B cell (primary cell): ENCODE data around the gene MOXD1. TPM values are rescaled to one million over a fixed set of nuclear protein-coding genes. Genes with fewer than 3 reads are reported as not detected.

Experiments
- ATAC-seq: fragments of 200-7000 bp; cut with Tn5 transposase; one replicate; pipeline ENCODE4 v1.10.0; 2021; ENCODE audit warnings: low read depth, mild to moderate bottlenecking, moderate number of reproducible peaks, moderate library complexity
- CTCF ChIA-PET: fragments of 350-600 bp; sonication (Branson Sonifier 250); formaldehyde crosslinking; loops from one replicate; lab custom pipeline; 2021; ENCODE audit warnings: antibody characterized with exemption, inconsistent platforms; lab: Charles Lee
- POLR2A ChIA-PET: fragments of 350-600 bp; sonication (Branson Sonifier 250); formaldehyde crosslinking; loops from one replicate; lab custom pipeline; 2021; ENCODE audit warnings: antibody characterized with exemption; lab: Charles Lee
- DNase-seq: peaks from one replicate; pipeline ENCODE4 v3.0.0; 2013
- H2AFZ ChIP-seq: 2 replicates; pipeline ENCODE4 v1.6.1; 2012; ENCODE audit warnings: mild to moderate bottlenecking, low read depth, low read length; ENCODE audit not compliant: insufficient read depth, poor library complexity, severe bottlenecking
- H3K27ac ChIP-seq, 2 donors: 1 replicate in 1 of 2; 2 replicates in 1 of 2; pipeline ENCODE4 v1.5.1; 2012 to 2013; ENCODE audit warnings: low read length in 2 of 2, mild to moderate bottlenecking in 2 of 2, moderate library complexity in 1 of 2
- H3K27me3 ChIP-seq, 4 experiments: fragments of 200-600 bp in 1 of 4; sonication (generic) in 1 of 4; replicated peaks in 1 of 4; 1 replicate in 2 of 4; 2 replicates in 2 of 4; pipeline versions ENCODE4 v1.6.1 to v1.7.0; 2013 to 2016; ENCODE audit warnings: low read length in 3 of 4, mild to moderate bottlenecking in 2 of 4, mixed read lengths in 1 of 4, moderate library complexity in 1 of 4; ENCODE audit not compliant: insufficient read depth in 4 of 4, control insufficient read depth in 3 of 4; ENCODE audit errors: control extremely low read depth in 1 of 4
- H3K36me3 ChIP-seq, 2 experiments: replicated peaks in 1 of 2; 1 replicate in 1 of 2; 2 replicates in 1 of 2; pipeline versions ENCODE4 v1.6.1 to v1.7.1; 2013; ENCODE audit warnings: low read length in 1 of 2; ENCODE audit not compliant: insufficient read depth in 2 of 2, control insufficient read depth in 1 of 2; ENCODE audit errors: control extremely low read depth in 1 of 2, extremely low read depth in 1 of 2
- H3K4me1 ChIP-seq, 2 donors: fragments of 200-600 bp in 1 of 2; sonication (generic) in 1 of 2; 1 replicate in 1 of 2; 2 replicates in 1 of 2; pipeline versions ENCODE4 v1.5.1 to v1.6.1; 2013 to 2017; ENCODE audit warnings: low read length in 2 of 2; ENCODE audit not compliant: control insufficient read depth in 2 of 2, insufficient read depth in 2 of 2
- H3K4me2 ChIP-seq: replicated peaks from 2 replicates; pipeline ENCODE3; 2012; ENCODE audit warnings: mild to moderate bottlenecking, low read depth, low read length; ENCODE audit not compliant: poor library complexity, severe bottlenecking
- H3K4me3 ChIP-seq, 5 experiments: fragments of 200-600 bp in 1 of 5; sonication (generic) in 1 of 5; 1 replicate in 3 of 5; 2 replicates in 2 of 5; pipeline versions ENCODE4 v1.5.1 to v1.7.0; 2011 to 2016; ENCODE audit warnings: low read length in 4 of 5, mild to moderate bottlenecking in 4 of 5, low read depth in 2 of 5, control low read depth in 1 of 5, moderate library complexity in 1 of 5; ENCODE audit not compliant: insufficient read depth in 1 of 5; ENCODE audit errors: control extremely low read depth in 1 of 5, extremely low read depth in 1 of 5
- H3K79me2 ChIP-seq: fragments of 200-600 bp; sonication (generic); one replicate; pipeline ENCODE4 v1.6.0; 2016; ENCODE audit warnings: low read length; ENCODE audit not compliant: control insufficient read depth, insufficient read depth
- H3K9ac ChIP-seq: fragments of 200-600 bp; sonication (generic); 2 replicates; pipeline ENCODE4 v1.6.1; 2017; ENCODE audit warnings: mild to moderate bottlenecking, low read length, moderate library complexity
- H3K9me3 ChIP-seq, 3 donors: one replicate each; pipeline versions ENCODE4 v1.6.1 to v1.7.1; 2013; ENCODE audit warnings: low read length in 2 of 3; ENCODE audit not compliant: control insufficient read depth in 2 of 3, insufficient read depth in 1 of 3; ENCODE audit errors: control extremely low read depth in 1 of 3
- H4K20me1 ChIP-seq: 2 replicates; pipeline ENCODE4 v1.6.0; 2012; ENCODE audit warnings: mild to moderate bottlenecking, low read length; ENCODE audit not compliant: insufficient read depth, control insufficient read depth, poor library complexity, severe bottlenecking
- H3K27ac Mint-ChIP-seq: one replicate; pipeline ENCODE4 v1.8.0; 2021; ENCODE audit warnings: mixed read lengths
- H3K27me3 Mint-ChIP-seq: one replicate; pipeline ENCODE4 v1.8.0; 2021; ENCODE audit warnings: mixed read lengths
- H3K4me1 Mint-ChIP-seq: one replicate; pipeline ENCODE4 v1.8.0; 2021; ENCODE audit warnings: mixed read lengths
- H3K4me3 Mint-ChIP-seq: one replicate; pipeline ENCODE4 v1.8.0; 2021; ENCODE audit warnings: mixed read lengths
- H3K9me3 Mint-ChIP-seq: one replicate; pipeline ENCODE4 v1.8.0; 2022; ENCODE audit warnings: mixed read lengths; ENCODE audit not compliant: insufficient read depth
- CTCF ChIP-seq: fragments of 200-600 bp; IDR thresholded peaks from one replicate; pipeline ENCODE4 v1.8.0; 2022; ENCODE audit warnings: antibody characterized with exemption, mild to moderate bottlenecking
- EZH2 ChIP-seq: IDR thresholded peaks from 2 replicates; pipeline ENCODE4 v1.6.1; 2012; ENCODE audit warnings: borderline replicate concordance, low read depth, mild to moderate bottlenecking, moderate library complexity, low read length; ENCODE audit not compliant: insufficient read depth, poor library complexity, severe bottlenecking
- WGBS: methylation state at CpG from one replicate; pipeline ENCODE4 v1.1.5; 2013; ENCODE audit warnings: missing lambda C conversion rate; ENCODE audit not compliant: insufficient coverage; 5-methylcytosine and 5-hydroxymethylcytosine counted together
- intact Hi-C: fragments of 100-400 bp; cut with micrococcal nuclease; formaldehyde crosslinking; loops from one replicate; pipeline ENCODE4 v1.10.0; 2022
- polyA plus RNA-seq: library from polyadenylated mRNA; depleted of rRNA; stranded (reverse); fragments of >200 nt; gene quantifications from 2 replicates; pipeline ENCODE4 v1.2.3, GENCODE V29; 2012
- total RNA-seq, 2 donors: library from RNA; stranded (reverse); fragments of 120-200 nt in 1 of 2; gene quantifications; 1 replicate in 1 of 2; 2 replicates in 1 of 2; pipeline versions ENCODE4 v1.2.3 to v1.2.4, GENCODE V29; 2013 to 2022

Gene MOXD1
- total and polyA plus RNA-seq, 2 donors (not counting 1 experiment from before 2014, with no cell fraction given), result 1.5 to 7.0 TPM

GRCh38 chr6:132410830-132411229, 9.6 kb upstream of the MOXD1 start:
- CTCF ChIA-PET, result interaction anchor here (1.2 kb wide), 1 partner anchor 131 kb away, joined by 4 read pairs; no protein-coding TSS in a partner anchor

More at GRCh38 chr6:132410830-132411229, 9.6 kb upstream of the MOXD1 start:
- POLR2A ChIA-PET, result no interaction called here
- ATAC-seq (no peak), DNase-seq (no peak)
- no peak overlapping the region for H2AFZ ChIP-seq
- WGBS, result no CpG with 5 or more reads among the region's 3 CpGs
- no peaks in the 10 kb centered on the region for H4K20me1 ChIP-seq
- Mint-ChIP-seq H3K27me3 (peaks cover 17% of the 10 kb centered on the region), H3K27ac (no peak overlapping the region), H3K9me3 (no peaks in the 10 kb centered on the region), H3K4me3 (no peak overlapping the region), H3K4me1 (peaks cover 3% of the 10 kb centered on the region)
- no peaks in the 10 kb centered on the region for H3K79me2 ChIP-seq
- intact Hi-C loops, result no loop called here
- no peak overlapping the region for H3K4me2 ChIP-seq
- no peak overlapping the region for H3K27ac ChIP-seq
- H3K27me3 ChIP-seq, result peaks cover 0 to 9% (median 6%) of the 10 kb centered on the region in 4 experiments
- peaks cover 0 to under 1% (median 0%) of the 10 kb centered on the region in 3 donors for H3K9me3 ChIP-seq
- no peaks in the 10 kb centered on the region for H3K36me3 ChIP-seq
- H3K4me1 ChIP-seq, result no peaks in the 10 kb centered on the region
- H3K4me3 ChIP-seq, result no peak overlapping the region
- no peak overlapping the region for H3K9ac ChIP-seq
- TF ChIP-seq EZH2 (no peak), CTCF (no peak)
